ENCODE results near the gene VRK1.

VRK1 gene

GRCh38 chr14:96790186-96790585, 7.0 kb upstream of the VRK1 start:
- Histone ChIP-seq H3K36me3 (no peaks in the 10 kb centered on the region), H3K9me3 (no peaks in the 10 kb centered on the region), H3K27me3 (peaks cover 0 to 2% of the 10 kb centered on the region in 2 donors), H3K4me1 (no peaks in the 10 kb centered on the region), H3K4me3 (no peak overlapping the region), H3K27ac (no peak overlapping the region)
- DNase-seq: no peak
- intact Hi-C loops (cut with DNase I; ENCODE audit: low total_unique reads): no loop called here
- TF ChIP-seq CTCF (IDR thresholded peaks at IDR 0.05): no peak

- Histone ChIP-seq H3K4me1 (no peaks in the 10 kb centered on the region), H3K9me3 (no peaks in the 10 kb centered on the region), H3K4me3 (no peak overlapping the region), H3K36me3 (no peaks in the 10 kb centered on the region), H3K27me3 (peaks cover 0 to 2% of the 10 kb centered on the region in 2 donors), H3K27ac (no peak overlapping the region)
- intact Hi-C loops (cut with DNase I; ENCODE audit: low total_unique reads): no loop called here
- no peak for TF ChIP-seq CTCF (IDR thresholded peaks at IDR 0.05)
- DNase-seq: no peak
Measured at GRCh38 chr14:96790706-96791105, 6.5 kb upstream of the VRK1 start.

- Histone ChIP-seq H3K27me3 (no peaks in the 10 kb centered on the region), H3K36me3 (no peaks in the 10 kb centered on the region), H3K9me3 (no peaks in the 10 kb centered on the region), H3K27ac (no peak overlapping the region), H3K4me3 (no peak overlapping the region), H3K4me1 (no peaks in the 10 kb centered on the region)
- intact Hi-C loops (cut with DNase I; ENCODE audit: low total_unique reads): no loop called here
- no peak for TF ChIP-seq CTCF (IDR thresholded peaks at IDR 0.05)
- no peak for DNase-seq
Measured at GRCh38 chr14:96792003-96792402, 5.2 kb upstream of the VRK1 start.

GRCh38 chr14:96792591-96792990, 4.6 kb upstream of the VRK1 start:
- Histone ChIP-seq H3K9me3 (no peaks in the 10 kb centered on the region), H3K4me3 (no peak overlapping the region), H3K27me3 (no peaks in the 10 kb centered on the region), H3K36me3 (no peaks in the 10 kb centered on the region), H3K27ac (no peak overlapping the region), H3K4me1 (peaks cover 0 to 2% (median under 1%) of the 10 kb centered on the region in 4 donors)
- TF ChIP-seq CTCF (IDR thresholded peaks at IDR 0.05): no peak
- DNase-seq: no peak
- intact Hi-C loops (cut with DNase I; ENCODE audit: low total_unique reads): no loop called here

- Histone ChIP-seq H3K4me1 (peaks cover 0 to 10% (median 9%) of the 10 kb centered on the region in 4 donors), H3K27me3 (no peaks in the 10 kb centered on the region), H3K9me3 (no peaks in the 10 kb centered on the region), H3K27ac (no peak overlapping the region), H3K4me3 (no peak overlapping the region), H3K36me3 (no peaks in the 10 kb centered on the region)
- intact Hi-C loops (cut with DNase I; ENCODE audit: low total_unique reads): no loop called here
- no peak for TF ChIP-seq CTCF (IDR thresholded peaks at IDR 0.05)
- DNase-seq: no peak
Measured at GRCh38 chr14:96793547-96793946, 3.6 kb upstream of the VRK1 start.
